ENCODE results near the gene HSPG2.
"Not testable (repeated sequence)": the region's sequence is repeated elsewhere in the genome, so short reads cannot be mapped to it uniquely, and the experiment has no call there.

Gene HSPG2

DNA sequence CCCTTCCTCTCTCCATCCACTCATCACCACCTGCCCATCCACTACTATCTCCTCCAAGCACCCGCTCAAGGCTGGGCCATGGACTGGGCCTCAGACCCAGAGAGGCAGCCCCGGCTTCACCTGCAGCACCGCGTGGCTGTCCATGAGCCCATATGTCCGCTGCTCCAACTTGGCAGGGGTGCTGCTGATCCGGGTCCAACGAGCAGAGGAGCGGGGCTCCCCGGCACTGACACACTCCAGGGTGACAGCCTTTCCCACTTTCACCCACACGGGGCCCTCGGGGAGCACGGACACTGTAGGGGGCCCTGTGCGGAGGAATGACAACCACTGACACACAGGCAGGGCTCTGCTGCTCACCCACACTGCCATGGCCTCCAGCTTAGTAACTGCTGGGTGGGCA, 96.1 kb downstream of the HSPG2 start:
- DNase-seq, result no peak

DNA sequence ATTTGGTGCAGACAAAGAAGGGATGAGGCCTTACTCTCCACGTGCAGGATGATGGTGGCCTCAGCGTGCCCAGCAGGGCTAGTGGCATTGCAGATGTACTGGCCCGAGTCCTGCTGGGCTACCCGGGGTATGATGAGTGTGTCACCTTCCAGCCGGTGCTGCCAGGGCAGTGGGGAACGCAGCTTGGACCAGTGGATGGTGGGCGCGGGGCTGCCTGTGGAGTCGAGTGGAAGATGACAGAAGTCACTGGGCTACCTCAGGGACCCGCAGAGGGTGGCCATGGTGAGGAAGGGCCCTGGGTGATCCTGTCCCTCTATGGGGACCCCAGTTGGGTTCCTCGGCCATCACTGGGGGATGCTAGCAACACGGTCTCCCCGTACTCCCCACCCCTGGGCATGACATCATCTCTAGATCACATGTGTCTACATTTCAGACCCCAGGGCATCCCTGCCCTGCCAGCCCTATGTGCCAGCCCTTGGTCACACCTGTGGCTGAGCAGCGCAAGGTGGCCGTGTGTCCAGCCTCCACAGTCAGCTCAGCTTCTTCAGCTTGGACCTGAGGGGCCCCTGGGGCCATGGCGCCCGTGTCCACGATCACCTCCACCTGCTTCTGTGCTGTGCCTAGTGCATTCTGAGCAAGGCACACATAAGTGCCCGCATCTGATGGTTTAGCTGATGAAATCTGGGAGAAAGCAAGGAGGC, 97.6 kb downstream of the HSPG2 start:
- DNase-seq, result no peak

DNA sequence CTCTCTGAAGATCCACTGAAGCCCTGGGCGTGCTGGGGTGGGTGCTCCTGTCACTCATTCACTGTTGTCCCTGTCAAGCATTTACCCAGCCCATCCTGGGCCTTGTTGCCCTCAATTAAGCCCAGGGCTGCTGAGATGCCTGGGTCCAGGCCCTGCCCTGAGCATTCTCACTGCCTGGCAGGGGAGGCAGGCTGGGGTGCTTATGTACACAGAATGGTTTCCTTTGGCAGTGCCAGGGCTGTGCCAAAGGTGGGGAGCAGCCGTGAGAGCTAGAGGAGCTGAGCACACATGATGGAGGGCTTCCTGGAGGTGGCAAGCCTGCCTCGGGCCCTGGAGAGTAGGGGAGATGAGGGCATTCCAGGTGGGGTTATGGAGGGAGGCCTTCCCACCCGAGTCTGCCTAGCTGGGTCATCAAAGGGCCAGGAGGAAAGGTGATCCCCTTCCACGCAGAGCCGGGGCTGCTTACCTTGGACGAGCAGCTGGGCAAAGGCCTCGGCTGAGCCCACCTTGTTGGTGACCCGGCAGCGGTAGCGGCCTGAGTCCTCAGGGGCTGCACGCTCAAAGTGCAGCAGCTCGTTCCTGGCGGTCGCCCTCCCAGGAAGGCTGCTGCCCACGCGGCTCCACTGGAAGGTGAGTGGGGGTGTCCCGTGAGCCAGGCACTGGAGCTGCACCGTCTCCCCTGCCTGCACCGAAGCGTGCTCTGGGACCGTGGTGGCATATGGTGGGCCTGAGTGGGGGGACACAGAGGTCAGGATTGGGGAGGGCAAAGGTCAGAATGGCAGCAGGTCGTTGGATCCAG, 98.6 kb downstream of the HSPG2 start:
- no peak for DNase-seq

DNA sequence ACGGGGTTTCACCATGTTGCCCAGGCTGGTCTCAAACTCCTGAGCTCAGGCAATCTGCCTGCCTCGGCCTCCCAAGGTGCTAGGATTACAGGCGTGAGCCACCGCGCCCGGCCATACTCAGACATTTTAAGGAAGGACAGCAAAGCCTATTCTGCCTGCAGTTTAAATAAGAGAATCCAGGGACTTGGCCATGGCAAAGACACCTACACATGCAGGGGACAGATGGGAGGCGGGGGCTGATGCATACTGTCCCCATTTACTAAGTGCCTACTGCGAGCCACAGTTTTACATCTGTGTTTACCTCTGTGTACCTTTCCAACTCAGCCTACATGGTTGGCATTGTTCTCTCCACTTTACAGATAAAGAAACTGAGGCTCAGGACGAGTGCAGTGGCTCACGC, 99.6 kb downstream of the HSPG2 start:
- DNase-seq, result no peak

DNA sequence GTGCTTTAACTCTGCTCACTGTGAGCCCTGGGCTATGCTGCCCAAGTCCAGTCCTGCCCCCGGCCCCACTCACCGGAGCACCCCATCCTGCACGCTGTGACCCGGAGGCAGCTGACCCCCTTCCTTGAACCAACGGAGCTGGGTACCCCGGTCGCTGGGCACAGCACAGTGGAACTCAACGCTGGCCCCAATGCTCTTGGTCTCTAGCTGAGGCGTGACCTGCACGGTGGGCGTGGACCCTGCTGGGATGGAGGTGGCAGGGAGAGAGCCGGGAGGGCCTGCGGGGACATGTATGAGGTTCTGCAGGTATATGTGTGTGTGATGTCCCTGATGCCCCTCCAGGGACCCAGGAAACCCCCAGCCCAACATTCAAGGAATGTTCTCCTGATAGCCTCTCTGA, 100.4 kb downstream of the HSPG2 start:
- DNase-seq, result no peak

DNA sequence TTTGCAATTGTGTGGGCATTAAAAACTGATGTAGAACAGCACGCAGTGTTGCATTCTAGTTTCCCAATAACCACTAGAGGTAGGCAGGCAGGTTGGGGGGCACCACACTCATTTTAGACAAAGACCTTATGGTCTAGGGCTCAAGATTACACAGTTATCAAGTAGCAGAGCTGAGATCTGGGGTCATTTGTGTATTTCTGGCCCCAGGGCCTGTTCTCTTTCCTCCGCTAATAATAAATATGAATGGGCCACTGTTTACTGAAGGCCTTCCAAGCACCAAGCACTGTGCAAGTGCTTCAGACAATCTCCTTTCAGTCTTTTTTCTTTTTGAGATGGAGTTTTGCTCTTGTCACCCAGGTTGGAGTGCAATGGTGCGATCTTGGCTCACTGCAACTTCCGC, 101.1 kb downstream of the HSPG2 start:
- DNase-seq, result no peak

DNA sequence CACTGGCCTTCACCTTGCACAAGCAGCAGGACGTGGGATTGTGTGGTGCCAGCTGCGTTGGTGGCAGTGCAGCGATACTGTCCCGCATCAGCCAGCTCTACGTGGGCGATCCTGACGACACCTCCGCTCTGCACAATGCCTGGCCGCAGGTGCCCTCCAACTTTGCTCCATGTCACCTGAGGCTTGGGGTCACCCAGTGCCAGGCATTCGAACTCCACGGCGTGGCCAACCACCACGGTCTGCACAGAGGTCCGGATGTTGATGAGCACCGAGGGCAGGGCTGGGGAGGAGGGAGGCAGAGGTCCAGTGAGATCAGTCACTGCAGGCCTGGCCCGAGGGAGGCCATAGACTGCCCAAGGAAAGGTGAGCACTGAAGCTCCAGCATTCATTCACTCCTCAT, 102.4 kb downstream of the HSPG2 start:
- no peak for DNase-seq

DNA sequence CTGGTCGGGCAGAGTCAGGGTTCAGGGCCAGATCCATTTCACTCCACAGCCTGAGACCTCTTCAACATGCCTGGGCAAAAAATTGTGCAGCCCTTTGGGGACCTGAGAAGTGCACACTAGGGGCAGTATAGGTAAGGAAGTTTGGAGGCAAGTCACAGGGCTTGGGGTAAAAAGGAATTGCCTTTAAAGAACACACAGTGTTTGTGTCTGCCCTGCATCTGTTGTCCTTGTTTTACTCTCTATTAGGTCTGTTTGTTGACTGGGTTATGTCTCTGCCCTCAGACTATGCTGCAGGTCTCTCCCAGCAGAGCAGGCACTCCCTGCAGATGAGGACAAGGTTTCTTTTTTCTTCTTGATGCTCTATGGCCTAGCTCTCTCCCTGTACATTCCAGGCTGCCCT, 103.0 kb downstream of the HSPG2 start:
- DNase-seq, result no peak

DNA sequence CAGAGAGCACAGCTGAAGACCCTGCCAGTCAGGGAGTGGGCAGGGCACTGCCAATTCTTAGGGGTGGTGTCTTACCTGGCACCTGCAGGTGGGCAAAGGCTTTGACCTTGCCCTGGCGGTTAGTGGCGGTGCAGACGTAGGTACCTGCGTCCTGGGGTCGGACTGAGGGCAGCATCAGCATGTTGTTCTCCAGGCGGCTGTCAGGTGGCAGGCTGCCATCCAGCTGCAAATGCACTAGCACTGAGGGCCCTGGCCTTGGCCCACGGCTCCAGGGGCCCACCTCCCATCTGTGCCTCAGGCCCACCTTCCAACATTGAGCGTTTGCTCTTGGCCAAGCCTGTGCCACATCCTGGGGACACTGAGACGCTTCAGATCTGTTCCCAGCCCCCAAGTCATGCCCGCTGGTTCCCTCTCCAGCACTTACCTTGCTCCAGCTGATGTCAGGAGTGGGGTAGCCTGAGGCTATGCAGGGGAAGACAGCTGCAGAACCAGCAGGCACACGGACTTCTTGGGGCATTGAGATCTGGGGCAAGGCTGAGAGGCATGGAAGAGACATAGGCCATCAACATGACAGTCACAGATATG, 103.6 kb downstream of the HSPG2 start:
- DNase-seq, result no peak

DNA sequence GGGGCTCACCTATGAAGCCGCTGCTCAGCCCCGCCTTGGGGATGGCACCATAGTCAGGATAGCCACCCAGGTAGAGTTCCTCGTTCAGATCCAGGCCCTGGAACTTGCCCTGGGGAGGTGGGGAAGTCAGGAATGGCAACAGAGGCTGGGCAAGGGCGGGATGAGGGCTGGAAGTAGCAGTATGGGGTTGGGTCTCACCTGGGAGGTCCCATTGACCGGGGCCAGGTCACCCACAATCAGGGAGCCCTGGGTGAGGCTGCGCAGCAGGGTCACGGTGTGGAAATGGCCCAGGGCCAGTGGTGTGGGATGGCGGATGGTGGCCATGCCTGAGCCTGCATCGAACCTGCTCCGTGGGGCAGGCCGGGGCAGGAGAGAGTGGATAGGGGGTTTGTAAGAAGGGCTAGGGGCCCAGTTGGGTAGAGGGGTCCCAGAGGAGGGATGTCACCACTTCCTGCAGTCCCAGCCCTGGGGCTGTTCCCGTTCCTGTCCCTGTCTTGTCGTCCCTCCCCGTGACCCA, 105.6 kb downstream of the HSPG2 start:
- no peak for DNase-seq

DNA sequence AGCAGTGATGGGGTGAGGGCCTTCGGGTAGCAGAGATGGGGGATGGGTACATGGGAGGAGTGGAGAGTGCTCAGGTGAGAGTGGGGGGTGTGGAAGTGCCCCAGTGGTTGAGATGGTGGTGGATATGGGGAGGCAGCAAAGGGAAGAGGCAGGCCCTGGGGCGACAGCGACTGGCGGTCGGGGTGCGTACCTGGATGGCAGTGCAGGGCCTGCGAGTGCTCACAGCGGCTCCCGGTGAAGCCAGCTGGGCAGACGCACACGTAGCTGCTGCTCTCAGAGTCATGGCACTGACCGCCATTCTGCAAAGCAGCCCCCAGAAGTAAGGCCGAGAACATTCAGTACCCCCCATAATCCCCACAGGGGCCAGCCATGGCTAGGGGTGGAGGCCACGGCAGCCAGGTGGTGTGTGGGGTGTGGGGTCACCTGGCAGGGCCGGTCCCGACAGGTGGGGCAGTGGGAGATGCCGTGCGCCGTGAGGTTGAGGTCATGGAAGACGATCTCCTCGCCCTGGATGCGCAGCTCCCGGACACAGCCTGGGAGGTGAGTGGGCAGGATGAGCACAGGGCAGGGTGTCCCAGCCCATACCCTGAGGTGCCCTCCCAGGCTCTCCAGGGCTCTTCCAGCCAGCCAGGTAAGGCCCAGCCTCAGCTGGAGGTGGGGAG, 106.2 kb downstream of the HSPG2 start:
- no peak for DNase-seq

DNA sequence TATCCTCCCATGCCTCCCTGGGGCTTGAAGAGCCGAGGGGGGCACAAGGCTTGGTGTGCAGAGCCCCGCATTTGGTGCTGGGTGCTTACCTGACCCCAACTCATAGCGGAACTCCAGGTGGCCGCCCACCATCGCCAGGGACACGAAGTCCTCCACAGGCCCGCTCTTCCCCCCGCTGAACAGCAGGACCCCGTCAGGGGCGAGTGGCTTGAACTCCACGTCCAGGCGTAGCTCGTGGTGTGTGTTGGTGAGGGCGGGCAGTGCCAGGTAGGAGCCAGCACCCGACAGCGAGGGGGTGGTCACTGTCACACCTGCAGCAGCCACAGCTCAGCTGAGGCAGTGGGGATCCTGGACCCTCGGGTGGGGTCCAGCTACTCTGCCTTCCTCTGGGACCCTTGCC, 107.8 kb downstream of the HSPG2 start:
- DNase-seq, result no peak

DNA sequence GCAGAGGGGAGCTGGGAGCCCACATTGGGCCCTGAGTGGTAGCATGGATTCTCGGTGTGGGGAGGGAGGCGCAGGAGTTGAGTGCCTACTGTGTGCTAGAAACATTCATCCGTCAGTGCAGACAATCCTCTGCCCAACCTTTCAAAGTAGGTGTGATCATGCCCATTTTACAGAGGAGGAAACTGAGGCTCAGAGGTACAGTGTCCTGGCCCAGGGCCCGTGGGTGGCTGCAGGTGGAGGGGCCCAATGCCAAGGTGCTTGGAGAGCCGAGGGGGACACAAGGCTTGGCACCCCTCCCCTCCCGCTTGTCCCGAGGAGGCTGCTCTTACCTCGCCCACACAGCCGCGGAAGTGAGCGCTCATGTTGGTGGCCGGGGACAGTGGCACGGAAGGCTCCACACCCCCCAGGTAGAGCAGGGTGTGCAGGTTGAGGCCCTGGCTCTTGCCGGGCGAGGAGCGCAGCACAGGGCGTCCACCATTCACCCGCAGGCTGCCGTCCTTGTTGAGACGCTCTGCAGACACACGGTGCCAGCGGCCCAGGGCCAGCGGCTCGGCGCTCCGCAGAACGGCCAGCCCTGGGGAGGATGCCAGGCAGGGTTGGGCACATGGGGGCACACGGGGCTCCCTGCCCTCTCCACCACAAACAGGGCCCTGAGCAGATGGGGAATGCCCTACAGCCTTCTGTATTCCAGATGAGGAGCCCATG, 108.5 kb downstream of the HSPG2 start:
- no peak for DNase-seq

DNA sequence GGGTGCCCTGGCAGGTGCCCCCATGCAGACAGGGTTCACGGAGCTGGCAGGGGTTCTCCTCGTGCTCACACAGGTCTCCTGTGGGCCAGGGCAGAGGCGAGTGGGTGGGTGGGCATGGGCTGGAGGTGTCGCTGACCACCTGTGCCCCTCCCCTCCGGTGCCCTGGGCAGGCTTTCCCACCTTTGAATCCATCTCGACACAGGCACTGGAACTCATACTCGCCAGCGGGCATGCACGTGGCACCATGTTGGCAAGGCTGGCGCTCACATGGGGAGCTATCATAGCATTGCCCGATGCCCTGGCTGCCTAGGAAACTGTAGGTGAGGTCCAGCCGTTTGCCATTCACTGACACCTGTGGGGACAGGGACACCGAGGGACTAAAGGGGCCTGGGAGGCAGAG, 109.0 kb downstream of the HSPG2 start:
- DNase-seq, result no peak

DNA sequence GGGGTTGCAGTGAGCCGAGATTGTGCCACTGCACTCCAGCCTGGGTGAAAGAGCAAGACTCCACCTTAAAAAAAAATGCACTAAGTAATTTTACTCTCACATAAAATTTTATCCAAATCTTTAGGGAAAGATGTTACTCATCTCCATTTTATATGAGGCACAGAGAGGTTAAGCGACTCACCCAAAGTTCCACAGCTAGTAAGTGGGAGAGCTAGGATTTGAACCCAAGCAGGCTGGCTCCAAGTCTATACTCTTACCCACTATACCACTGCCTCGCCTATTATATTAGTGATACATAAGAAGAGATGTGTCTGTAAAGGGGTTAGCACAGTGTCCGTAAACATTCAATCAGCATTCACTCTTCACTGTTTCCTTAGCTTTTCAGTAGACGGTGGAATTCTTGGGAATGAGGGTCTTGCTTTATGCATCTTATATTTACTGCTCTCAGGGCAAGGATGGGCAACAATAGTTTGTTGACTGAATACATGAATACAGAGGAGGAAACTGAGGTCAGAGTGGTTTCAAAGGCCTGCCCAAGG, 109.9 kb downstream of the HSPG2 start:
- no peak for DNase-seq

DNA sequence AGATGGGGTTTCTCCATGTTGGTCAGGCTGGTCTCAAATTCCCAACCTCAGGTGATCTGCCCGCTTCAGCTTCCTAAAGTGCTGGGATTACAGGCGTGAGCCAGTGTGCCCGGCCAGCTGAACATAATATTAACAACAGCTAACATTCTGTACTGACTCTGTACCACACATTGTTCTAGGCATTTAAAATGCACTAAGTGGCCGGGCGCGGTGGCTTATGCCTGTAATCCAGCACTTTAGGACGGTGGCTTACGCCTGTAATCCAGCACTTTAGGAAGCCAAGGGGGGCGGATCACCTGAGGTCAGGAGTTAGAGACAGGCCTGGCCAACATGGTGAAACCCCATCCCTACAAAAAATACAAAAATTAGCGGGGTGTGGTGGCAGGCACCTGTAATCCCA, 110.4 kb downstream of the HSPG2 start:
- not testable (repeated sequence) for DNase-seq

DNA sequence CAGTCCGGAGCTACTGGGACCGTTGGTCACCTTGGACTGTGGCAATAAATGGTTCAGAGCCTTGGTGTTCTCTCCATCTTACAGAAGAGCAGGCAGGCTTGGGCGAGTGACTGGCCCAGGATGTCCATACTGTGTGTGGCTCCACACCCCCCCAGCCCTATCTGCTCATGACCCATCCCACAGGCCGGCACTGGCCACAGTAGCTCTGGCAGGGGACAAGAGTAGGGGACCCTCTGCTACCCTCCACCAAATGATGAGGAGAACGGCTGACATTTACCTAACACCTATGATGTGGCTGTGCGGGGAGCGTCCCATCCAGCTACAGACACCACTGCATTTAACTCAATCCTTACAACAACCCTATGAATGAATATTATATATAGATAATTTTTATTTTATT, 111.7 kb downstream of the HSPG2 start:
- DNase-seq, result no peak

DNA sequence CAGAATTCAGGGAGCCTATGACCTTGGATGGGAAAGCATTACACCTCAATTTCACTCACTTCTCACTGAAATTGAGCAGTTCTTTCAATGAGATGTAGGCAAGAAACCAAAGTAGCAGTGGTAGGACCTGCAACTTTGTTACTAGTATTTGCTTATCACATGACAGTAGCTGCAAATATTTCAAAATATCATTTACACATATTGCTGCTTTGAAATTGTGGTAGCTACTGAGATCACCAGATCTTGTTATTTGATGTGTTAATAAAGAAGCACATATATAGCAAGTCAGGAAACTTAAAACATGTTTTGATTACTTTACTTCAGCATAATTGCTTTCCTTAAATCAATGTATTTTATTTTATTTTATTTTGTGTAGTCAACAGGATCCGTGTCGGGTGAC, 112.2 kb downstream of the HSPG2 start:
- DNase-seq, result no peak

DNA sequence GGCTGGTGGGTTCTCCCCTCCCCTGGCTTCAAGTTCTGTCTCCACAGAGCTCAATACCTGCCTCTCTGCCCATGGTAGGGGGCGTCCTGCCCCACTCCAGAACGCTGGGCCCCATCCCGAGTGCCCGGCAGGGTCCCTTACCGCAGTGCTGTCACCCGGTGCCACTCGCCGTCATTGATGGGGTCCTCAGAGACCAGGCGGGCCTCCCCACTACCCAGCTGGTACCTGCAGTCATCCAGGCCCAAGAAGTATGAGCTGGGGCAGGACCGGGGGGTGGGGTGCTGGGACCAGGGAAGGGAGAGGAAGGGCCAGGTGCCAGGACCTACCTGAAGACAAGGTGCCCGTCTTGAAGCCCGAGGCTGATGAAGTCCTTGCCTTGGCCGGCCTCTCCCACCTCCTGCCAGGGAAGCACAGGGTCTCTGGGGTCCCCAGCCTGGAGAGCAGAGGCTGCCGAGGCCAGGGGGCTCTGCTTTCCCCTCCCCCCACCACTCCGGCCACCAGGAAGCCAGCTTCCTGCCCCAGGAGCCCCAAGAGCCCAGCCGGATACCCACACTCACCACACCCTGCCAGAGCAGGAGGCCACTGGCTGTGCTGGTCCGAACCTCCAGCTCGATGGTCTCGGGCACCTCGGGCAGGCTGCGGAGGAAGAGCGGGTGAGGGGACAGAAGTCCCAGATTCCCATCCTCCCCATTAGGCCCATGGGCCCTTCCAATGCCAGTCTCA, 113.0 kb downstream of the HSPG2 start:
- DNase-seq, result no peak

DNA sequence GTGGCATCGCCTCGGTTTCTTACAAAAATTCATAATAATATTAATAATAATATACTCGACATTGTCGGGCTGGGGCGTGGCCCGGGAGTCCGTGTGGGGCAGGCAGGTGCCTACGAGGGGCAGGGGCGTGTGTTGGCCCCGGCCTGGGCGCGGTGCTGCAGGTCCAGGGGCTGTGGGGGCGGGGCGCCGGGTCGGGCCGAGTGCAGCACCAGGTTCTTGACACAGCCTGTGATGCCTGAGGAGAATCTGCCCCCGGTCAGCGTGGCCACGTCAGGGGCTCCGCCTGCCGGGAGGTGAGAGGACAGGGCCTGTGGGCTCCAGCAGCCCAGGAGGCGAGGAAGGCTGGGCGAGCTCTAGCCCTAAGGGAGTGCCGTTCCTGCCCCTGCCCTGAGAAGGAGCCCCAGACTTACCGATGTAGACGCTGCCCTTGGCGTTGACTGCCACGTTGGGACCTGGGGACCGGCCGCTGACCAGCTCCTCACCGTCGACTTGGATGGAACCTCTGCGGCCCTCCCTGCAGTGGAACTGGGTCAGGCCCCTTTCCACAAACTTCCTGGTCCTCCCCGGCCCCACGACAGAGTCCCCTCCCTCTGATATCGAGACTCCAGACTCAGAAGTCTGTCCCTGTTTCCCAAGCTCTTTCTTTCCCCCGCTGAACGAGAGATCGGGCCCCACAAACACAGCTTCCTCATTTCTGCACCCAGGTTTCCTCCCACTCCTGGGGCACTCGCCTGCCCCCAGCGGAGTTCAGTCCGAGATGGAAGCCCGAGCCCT, 113.7 kb downstream of the HSPG2 start:
- DNase-seq, result no peak

DNA sequence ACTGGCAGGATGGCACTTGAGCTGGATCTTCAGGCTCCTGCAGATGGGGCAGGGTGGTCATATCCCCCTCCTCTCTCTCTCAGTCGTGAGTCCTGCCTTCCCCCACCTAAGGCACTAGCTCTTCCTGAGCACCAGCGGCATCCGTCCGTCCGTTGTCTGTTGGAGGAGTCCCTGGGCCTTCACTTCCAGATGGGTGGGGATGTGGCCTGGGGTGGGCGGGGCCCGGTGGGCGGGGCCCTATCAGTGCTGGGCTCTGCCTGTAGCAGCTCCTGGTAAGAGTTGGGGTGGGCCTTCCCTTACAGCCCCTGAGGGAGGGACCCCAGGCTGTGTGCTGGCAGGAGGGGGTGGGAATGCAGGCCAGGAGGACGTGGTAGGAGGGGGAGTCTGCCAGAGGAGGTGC, 114.8 kb downstream of the HSPG2 start:
- no peak for DNase-seq
